Measurements from ENCODE around the gene KCNMB1. TPM values are rescaled to one million over a fixed set of nuclear protein-coding genes. Genes with fewer than 3 reads are reported as not detected.

KCNMB1 gene
- total and polyA plus RNA-seq, 10 of the 15 experiments (the other 5 are each of a cell fraction or from before 2014, with no cell fraction given) = 1.2 to 3.6 (median 2.6) TPM

- POLR2A ChIA-PET = interaction anchor here (0.6 to 3.1 kb wide), 8 partner anchors 8 to 71 kb away, joined by 3 to 19 read pairs (median 4); no protein-coding TSS in a partner anchor
- 40% methylated on average over 4 of the region's 4 CpGs for WGBS (ENCODE audit: insufficient coverage, insufficient replicate concordance, low lambda C conversion rate, missing lambda C conversion rate)
- intact Hi-C loops (cut with micrococcal nuclease; ENCODE audit: unreplicated experiment) = loop anchor here (1.0 to 10.0 kb wide), 5 partner anchors 42 to 234 kb away; partner anchors contain the start of genes FOXI1 and LCP2
- TF ChIP-seq SMAD5 (IDR thresholded peaks at IDR 0.05; ENCODE audit: low read depth) (no peak), ZNF24 (IDR thresholded peaks at IDR 0.05) (peak; percentile 33; the same call in 1 of the 2 replicates), PML (IDR thresholded peaks at IDR 0.05; ENCODE audit: low read length) (no peak), TCF7 (IDR thresholded peaks at IDR 0.05; ENCODE audit: borderline replicate concordance) (no peak), TCF12 (IDR thresholded peaks at IDR 0.05; ENCODE audit: low read depth, low read length) (peak; percentile 62; the same call in 1 of the 2 replicates), BCL3 (IDR thresholded peaks at IDR 0.05; ENCODE audit: borderline replicate concordance, insufficient read depth, low read depth, low read length, poor library complexity, severe bottlenecking) (no peak), PKNOX1 (IDR thresholded peaks at IDR 0.05) (no peak), NFIC (IDR thresholded peaks at IDR 0.05; ENCODE audit: low read depth, low read length) (no peak), TCF3 (IDR thresholded peaks at IDR 0.05; ENCODE audit: borderline replicate concordance, insufficient read depth, low read depth, low read length) (no peak), GATAD2B (conservative IDR thresholded peaks at IDR 0.05; ENCODE audit: low read depth) (0 out of 2 replicates have a peak, but pooled peaks have one; percentile 37), SRF (IDR thresholded peaks at IDR 0.05; ENCODE audit: low read depth in 2 of 2, low read length in 2 of 2) (peak in 1 of 2 experiments; percentile 55; a peak in 1 of 4 replicates), STAT3 (IDR thresholded peaks at IDR 0.05; ENCODE audit: low read depth, low read length) (no peak), ATF2 (IDR thresholded peaks at IDR 0.05; ENCODE audit: low read length) (no peak), ZBTB33 (IDR thresholded peaks at IDR 0.05) (no peak), NR2C2 (IDR thresholded peaks at IDR 0.05; ENCODE audit: borderline replicate concordance, control insufficient read depth, insufficient read length, low read depth) (no peak)
Measured at GRCh38 chr5:170338933-170339779, 50.0 kb downstream of the KCNMB1 start.

More at GRCh38 chr5:170338933-170339779, 50.0 kb downstream of the KCNMB1 start:
- peak; percentile 68 for FAIRE-seq
- H3K27ac ChIP-seq (ENCODE audit: control insufficient read depth, insufficient read depth) = no peak overlapping the region
- H4K20me1 ChIP-seq (ENCODE audit: control insufficient read depth, insufficient read depth) = no peaks in the 10 kb centered on the region
- H3K9ac ChIP-seq (ENCODE audit: control insufficient read depth, insufficient read depth, low read length) = no peak overlapping the region
- ATAC-seq = peak; percentile 95
- SMC1A ChIA-PET (ENCODE audit: uncharacterized antibody, unreplicated experiment) = interaction anchor here (0.7 to 7.2 kb wide), 30 partner anchors 9 to 118 kb away, joined by 3 to 122 read pairs (median 6); partner anchors contain the start of genes KCNMB1 and LCP2
- H3K4me3 ChIP-seq = no peak overlapping the region
- no peaks in the 10 kb centered on the region for H3K36me3 ChIP-seq (ENCODE audit: control insufficient read depth in 2 of 2, insufficient read depth in 2 of 2, low read length in 1 of 2)
- peak overlapping the region; percentile 22; the same call in 1 of the 2 replicates for H2AFZ ChIP-seq (ENCODE audit: control insufficient read depth, low read depth, low read length)
- BruUV-seq (replicated peaks) = no TSS peak
- DNase-seq (ENCODE audit: low read depth, low spot score) = no peak
- peak overlapping the region; percentile 10; the same call in 1 of the 2 replicates for H3K4me2 ChIP-seq (ENCODE audit: control insufficient read depth, insufficient read depth)
- in situ Hi-C loops (cut with MboI) = loop anchor here (5.0 kb wide), 1 partner anchor 62 kb away; no protein-coding TSS in a partner anchor
- H3K27me3 ChIP-seq (replicated peaks in 1 of 2; ENCODE audit: control insufficient read depth in 2 of 2, insufficient read depth in 2 of 2, low read length in 1 of 2) = no peaks in the 10 kb centered on the region
- RAD21 ChIA-PET (ENCODE audit: unreplicated experiment) = interaction anchor here (0.6 to 5.8 kb wide), 28 partner anchors 10 to 241 kb away, joined by 3 to 98 read pairs (median 4); partner anchors contain the start of genes KCNMB1 and LCP2
- peaks cover 13% of the 10 kb centered on the region for H3K4me1 ChIP-seq (ENCODE audit: control insufficient read depth, insufficient read depth, low read length)
- H3K79me2 ChIP-seq (ENCODE audit: control insufficient read depth, insufficient read depth, low read length) = no peaks in the 10 kb centered on the region
- CTCF ChIA-PET = interaction anchor here (0.6 to 7.4 kb wide), 38 partner anchors 8 to 292 kb away, joined by 3 to 189 read pairs (median 7); partner anchors contain the start of genes C5orf58, KCNMB1 and LCP2
- H3K9me3 ChIP-seq (replicated peaks; ENCODE audit: control insufficient read depth, insufficient read depth, low read length) = peaks cover 3% of the 10 kb centered on the region; the same call in 1 of the 3 replicates
